H1 (cell line): Measurements from ENCODE around the gene OR4F6. TPM values are rescaled to one million over a fixed set of nuclear protein-coding genes. Genes with fewer than 3 reads are reported as not detected.

Experiments
- CTCF ChIA-PET: fragments of 300-600 bp; sonication (Branson Sonifier 250); formaldehyde crosslinking; loops from one replicate; lab custom pipeline; 2021; ENCODE audit not compliant: partially characterized antibody; lab: Charles Lee
- POLR2A ChIA-PET: fragments of 300-600 bp; sonication (Branson Sonifier 250); formaldehyde crosslinking; loops from one replicate; lab custom pipeline; 2021; ENCODE audit warnings: inconsistent platforms; ENCODE audit not compliant: partially characterized antibody; lab: Charles Lee
- DNase-seq, 2 experiments: peaks; one replicate each; pipeline versions ENCODE4 v3.0.0 to v3.0.0-alpha.2; 2010 to 2022; ENCODE audit warnings: low spot score in 2 of 2, low read depth in 1 of 2, mixed read lengths in 1 of 2
- FAIRE-seq: peaks from 2 replicates; lab custom pipeline; 2011; peaks lifted over from hg19 to GRCh38; lab: Jason Lieb, UNC
- H2AFZ ChIP-seq: 2 replicates; pipeline ENCODE4 v1.8.1; 2012; ENCODE audit warnings: low read length, inconsistent platforms
- H2AK5ac ChIP-seq: 2 replicates; pipeline ENCODE4 v1.6.1; 2013; ENCODE audit warnings: low read depth, low read length
- H2BK120ac ChIP-seq: replicated peaks from 2 replicates; pipeline ENCODE3; 2013; ENCODE audit warnings: low read depth, low read length, inconsistent platforms
- H2BK12ac ChIP-seq: 2 replicates; pipeline ENCODE4 v1.6.1; 2013; ENCODE audit warnings: low read depth, low read length
- H2BK15ac ChIP-seq: 2 replicates; pipeline ENCODE4 v1.6.1; 2013; ENCODE audit warnings: low read length
- H2BK20ac ChIP-seq: 2 replicates; pipeline ENCODE4 v1.6.1; 2013; ENCODE audit warnings: low read length
- H2BK5ac ChIP-seq: 2 replicates; pipeline ENCODE4 v1.6.1; 2013; ENCODE audit warnings: low read depth, low read length
- H3K14ac ChIP-seq: 2 replicates; pipeline ENCODE4 v1.6.1; 2013; ENCODE audit warnings: inconsistent platforms; ENCODE audit not compliant: insufficient read length
- H3K18ac ChIP-seq: 2 replicates; pipeline ENCODE4 v1.6.1; 2013; ENCODE audit warnings: low read length; ENCODE audit errors: extremely low read depth
- H3K23ac ChIP-seq: 2 replicates; pipeline ENCODE4 v1.6.1; 2013; ENCODE audit warnings: inconsistent platforms; ENCODE audit not compliant: insufficient read length
- H3K23me2 ChIP-seq: 2 replicates; pipeline ENCODE4 v1.6.1; 2013; ENCODE audit warnings: low read depth, low read length
- H3K27ac ChIP-seq: 2 replicates; pipeline ENCODE4 v1.6.1; 2011; ENCODE audit warnings: low read depth, low read length, inconsistent platforms
- H3K27me3 ChIP-seq, 4 experiments: replicated peaks in 1 of 4; 1 replicate in 1 of 4; 2 replicates in 3 of 4; pipeline versions ENCODE4 v1.6.1 to v1.8.1; 2011 to 2013; ENCODE audit warnings: low read length in 3 of 4, mild to moderate bottlenecking in 3 of 4, inconsistent platforms in 2 of 4, mixed read lengths in 2 of 4, moderate library complexity in 1 of 4; ENCODE audit not compliant: control insufficient read depth in 3 of 4, insufficient read depth in 3 of 4; ENCODE audit errors: extremely low read depth in 1 of 4
- H3K36me3 ChIP-seq, 4 experiments: 2 replicates each; pipeline versions ENCODE4 v1.6.1 to v1.8.1; 2011 to 2013; ENCODE audit warnings: mild to moderate bottlenecking in 4 of 4, low read length in 3 of 4, moderate library complexity in 2 of 4, control low read depth in 1 of 4, inconsistent platforms in 1 of 4; ENCODE audit not compliant: insufficient read depth in 4 of 4, control insufficient read depth in 2 of 4
- H3K4ac ChIP-seq: replicated peaks from 2 replicates; pipeline ENCODE3; 2013; ENCODE audit warnings: low read length, low read depth, mixed read lengths, inconsistent platforms; ENCODE audit not compliant: insufficient read length
- H3K4me1 ChIP-seq, 4 experiments: replicated peaks in 1 of 4; 1 replicate in 1 of 4; 2 replicates in 3 of 4; pipeline versions ENCODE4 v1.6.1 to v1.8.1; 2011 to 2013; ENCODE audit warnings: low read length in 3 of 4, inconsistent platforms in 2 of 4, mixed read lengths in 1 of 4; ENCODE audit not compliant: insufficient read depth in 4 of 4, control insufficient read depth in 3 of 4
- H3K4me2 ChIP-seq, 2 experiments: 2 replicates each; pipeline versions ENCODE4 v1.6.1 to v1.8.1; 2011 to 2013; ENCODE audit warnings: low read depth in 2 of 2, low read length in 2 of 2, control low read depth in 1 of 2, inconsistent platforms in 1 of 2, mild to moderate bottlenecking in 1 of 2; ENCODE audit not compliant: insufficient read depth in 1 of 2
- H3K4me3 ChIP-seq, 4 experiments: fragments of 200-600, 300-600 bp in 1 of 4; sonication (generic), shearing (Covaris generic), sonication (Bioruptor Twin) in 1 of 4; 2 replicates each; pipeline versions ENCODE4 v1.5.1 to v1.8.1; 2011 to 2016; ENCODE audit warnings: low read length in 4 of 4, low read depth in 3 of 4, control low read depth in 2 of 4, inconsistent platforms in 2 of 4, mild to moderate bottlenecking in 2 of 4, mixed read lengths in 1 of 4, moderate library complexity in 1 of 4; ENCODE audit not compliant: insufficient read depth in 2 of 4; ENCODE audit errors: extremely low read depth in 1 of 4
- H3K56ac ChIP-seq: replicated peaks from 2 replicates; pipeline ENCODE3; 2013; ENCODE audit warnings: low read depth, mild to moderate bottlenecking, mixed read lengths, low read length, inconsistent platforms; ENCODE audit not compliant: insufficient read length
- H3K79me1 ChIP-seq: 2 replicates; pipeline ENCODE4 v1.6.1; 2013; ENCODE audit warnings: low read depth, low read length, control low read depth
- H3K79me2 ChIP-seq, 2 experiments: 2 replicates each; pipeline versions ENCODE4 v1.6.1 to v1.8.1; 2012 to 2013; ENCODE audit warnings: low read length in 2 of 2, mild to moderate bottlenecking in 2 of 2, inconsistent platforms in 1 of 2; ENCODE audit not compliant: insufficient read depth in 2 of 2, control insufficient read depth in 1 of 2
- H3K9ac ChIP-seq, 4 experiments: replicated peaks in 1 of 4; 1 replicate in 1 of 4; 2 replicates in 3 of 4; pipeline versions ENCODE4 v1.6.1 to v1.8.1; 2011 to 2013; ENCODE audit warnings: low read depth in 3 of 4, low read length in 3 of 4, control low read depth in 2 of 4, mild to moderate bottlenecking in 2 of 4, moderate library complexity in 2 of 4, inconsistent platforms in 1 of 4; ENCODE audit errors: extremely low read depth in 1 of 4
- H3K9me3 ChIP-seq, 2 experiments: 2 replicates each; pipeline versions ENCODE4 v1.6.1 to v1.8.1; 2012 to 2013; ENCODE audit warnings: mild to moderate bottlenecking in 2 of 2, moderate library complexity in 2 of 2, control low read depth in 1 of 2, inconsistent platforms in 1 of 2, low read depth in 1 of 2, low read length in 1 of 2, mixed read lengths in 1 of 2; ENCODE audit not compliant: insufficient read depth in 2 of 2
- H4K20me1 ChIP-seq, 2 experiments: replicated peaks in 1 of 2; 2 replicates each; pipeline versions ENCODE3 to v1.8.1; 2011 to 2013; ENCODE audit warnings: inconsistent platforms in 2 of 2, low read length in 2 of 2, mild to moderate bottlenecking in 1 of 2; ENCODE audit not compliant: insufficient read depth in 2 of 2, control insufficient read depth in 1 of 2
- H4K5ac ChIP-seq: 2 replicates; pipeline ENCODE4 v1.6.1; 2013; ENCODE audit warnings: low read length, low read depth, mixed read lengths, inconsistent platforms; ENCODE audit not compliant: insufficient read length
- H4K8ac ChIP-seq: 2 replicates; pipeline ENCODE4 v1.8.0; 2013; ENCODE audit warnings: mild to moderate bottlenecking, moderate library complexity, low read length, inconsistent platforms; ENCODE audit not compliant: insufficient read depth; ENCODE audit errors: extremely low read depth
- H4K91ac ChIP-seq: replicated peaks from 2 replicates; pipeline ENCODE3; 2013; ENCODE audit warnings: low read length, mixed read lengths, inconsistent platforms; ENCODE audit not compliant: insufficient read length
- WGBS, 2 experiments: shearing (Covaris generic) in 1 of 2; methylation state at CpG; one replicate each; pipeline versions ENCODE4 v1.1.6 to v1.1.7; 2013 to 2015; ENCODE audit warnings: low lambda C conversion rate in 2 of 2, mixed read lengths in 2 of 2, inconsistent platforms in 1 of 2, low coverage in 1 of 2, missing lambda C conversion rate in 1 of 2; ENCODE audit not compliant: insufficient replicate concordance in 2 of 2, insufficient coverage in 1 of 2, insufficient read length in 1 of 2; ENCODE audit errors: extremely low coverage in 1 of 2, missing lambda C conversion rate in 1 of 2; 5-methylcytosine and 5-hydroxymethylcytosine counted together
- polyA plus RNA-seq, 7 experiments: library from polyadenylated mRNA; depleted of rRNA in 3 of 7; stranded (reverse) in 5 of 7; unstranded in 2 of 7; fragments of >200 nt in 5 of 7; fragments of 200-250 nt in 2 of 7; gene quantifications; 1 replicate in 5 of 7; 2 replicates in 1 of 7; 4 replicates in 1 of 7; pipeline versions ENCODE4 v1.2.1 to v1.2.3, GENCODE V29; 2011 to 2013; ENCODE audit warnings: missing spikeins in 2 of 7, mixed read lengths in 2 of 7
- total RNA-seq: library from RNA; stranded (reverse); fragmentation: NEBNext Ultra II Directional; extraction: Animal tissue kit (Norgen Biotek cat#: 25700); gene quantifications from 2 replicates; pipeline ENCODE4 v1.2.1, GENCODE V29; 2021

The OR4F6 gene
- total and polyA plus RNA-seq, 2 of the 8 experiments (the other 6 are each of a cell fraction or from before 2014, with no cell fraction given): not detected

- no peak overlapping the region for H3K14ac ChIP-seq
- no peak overlapping the region for H2AK5ac ChIP-seq
- H3K4me3 ChIP-seq: no peak overlapping the region
- peaks cover 5 to 13% of the 10 kb centered on the region in 2 experiments; a peak in 2 of 4 replicates for H3K9me3 ChIP-seq
- H2BK5ac ChIP-seq: no peak overlapping the region
- H3K23ac ChIP-seq: no peak overlapping the region
- no peak overlapping the region for H4K5ac ChIP-seq
- H4K91ac ChIP-seq: no peak overlapping the region
- H3K36me3 ChIP-seq: no peaks in the 10 kb centered on the region
- H3K79me1 ChIP-seq: no peaks in the 10 kb centered on the region
- no peak overlapping the region for H3K27ac ChIP-seq
- no peak overlapping the region for H3K9ac ChIP-seq
- H3K23me2 ChIP-seq: no peaks in the 10 kb centered on the region
- no peak overlapping the region for H3K56ac ChIP-seq
- WGBS, 2 experiments: 75% methylated on average over 1 of the region's 1 CpG; no CpG with 5 or more reads in 1 of the 2 experiments
- H3K79me2 ChIP-seq: no peaks in the 10 kb centered on the region
- H3K4ac ChIP-seq: no peak overlapping the region
- H3K4me1 ChIP-seq: no peaks in the 10 kb centered on the region
- H4K8ac ChIP-seq: no peak overlapping the region
- no peak overlapping the region for H2BK15ac ChIP-seq
- no peaks in the 10 kb centered on the region for H4K20me1 ChIP-seq
- H2BK20ac ChIP-seq: no peak overlapping the region
- no peak overlapping the region for H3K4me2 ChIP-seq
- H3K27me3 ChIP-seq: no peaks in the 10 kb centered on the region
- no peak overlapping the region for H2BK120ac ChIP-seq
- H2BK12ac ChIP-seq: no peak overlapping the region
- H2AFZ ChIP-seq: no peak overlapping the region
- no peak for FAIRE-seq
- ChIA-PET POLR2A (no interaction called here), CTCF (no interaction called here)
- no peak for DNase-seq
- H3K18ac ChIP-seq: no peak overlapping the region
Observed at GRCh38 chr15:101810456-101810855, 7.1 kb downstream of the OR4F6 start.
